ENCODE data around the gene SEPTIN1.
"Not testable (repeated sequence)": the region's sequence is repeated elsewhere in the genome, so short reads cannot be mapped to it uniquely, and the experiment has no call there.

SEPTIN1 gene

GRCh38 chr16:30357715-30358576 lies 24.4 kb downstream of the SEPTIN1 start:
- no peak for DNase-seq (ENCODE audit: low spot score)

- DNase-seq (ENCODE audit: low spot score): no peak
These were observed 25.2 kb downstream of the SEPTIN1 start for GRCh38 chr16:30357085-30357714.

GRCh38 chr16:30356401-30357084 lies 25.8 kb downstream of the SEPTIN1 start:
- no peak for DNase-seq (ENCODE audit: low spot score)

GRCh38 chr16:30355954-30356308 lies 26.4 kb downstream of the SEPTIN1 start:
- no peak for DNase-seq (ENCODE audit: low spot score)

- DNase-seq (ENCODE audit: low spot score): peak; percentile 89
These were observed 27.0 kb downstream of the SEPTIN1 start, which contains the start of gene CD2BP2 for GRCh38 chr16:30355144-30355953. TSS of gene CD2BP2 (minus strand) at chr16:30355308. CDS start at chr16:30354681, 627 bp downstream.

- no peak for DNase-seq (ENCODE audit: low spot score)
These were observed 27.8 kb downstream of the SEPTIN1 start for GRCh38 chr16:30354423-30355143.

- no peak for DNase-seq (ENCODE audit: low spot score)
These were observed 28.8 kb downstream of the SEPTIN1 start for GRCh38 chr16:30353438-30354129.

GRCh38 chr16:30352488-30353401 lies 29.6 kb downstream of the SEPTIN1 start:
- no peak for DNase-seq (ENCODE audit: low spot score)

- DNase-seq (ENCODE audit: low spot score): no peak
These were observed 30.6 kb downstream of the SEPTIN1 start for GRCh38 chr16:30351586-30352419.

GRCh38 chr16:30351001-30351441 lies 31.3 kb downstream of the SEPTIN1 start:
- no peak for DNase-seq (ENCODE audit: low spot score)

GRCh38 chr16:30350134-30350871 lies 32.1 kb downstream of the SEPTIN1 start:
- DNase-seq (ENCODE audit: low spot score): peak; percentile 42

- DNase-seq (ENCODE audit: low spot score): no peak
These were observed 32.7 kb downstream of the SEPTIN1 start for GRCh38 chr16:30349675-30350074.

- DNase-seq (ENCODE audit: low spot score): no peak
These were observed 33.4 kb downstream of the SEPTIN1 start for GRCh38 chr16:30348929-30349328.

GRCh38 chr16:30348113-30348512 lies 34.2 kb downstream of the SEPTIN1 start:
- no peak for DNase-seq (ENCODE audit: low spot score)

- no peak for DNase-seq (ENCODE audit: low spot score)
These were observed 36.1 kb downstream of the SEPTIN1 start for GRCh38 chr16:30346286-30346685.

GRCh38 chr16:30343491-30343820 lies 38.9 kb downstream of the SEPTIN1 start:
- not testable (repeated sequence) for DNase-seq (ENCODE audit: low spot score)

- no peak for DNase-seq (ENCODE audit: low spot score)
These were observed 39.4 kb downstream of the SEPTIN1 start for GRCh38 chr16:30342751-30343490.
